Measurements from ENCODE around the gene CYP24A1. TPM values are rescaled to one million over a fixed set of nuclear protein-coding genes. Genes with fewer than 3 reads are reported as not detected.

CYP24A1 gene
- total and polyA plus RNA-seq, 2 of the 8 experiments (the other 6 are each of a cell fraction or from before 2014, with no cell fraction given) = not detected

DNA sequence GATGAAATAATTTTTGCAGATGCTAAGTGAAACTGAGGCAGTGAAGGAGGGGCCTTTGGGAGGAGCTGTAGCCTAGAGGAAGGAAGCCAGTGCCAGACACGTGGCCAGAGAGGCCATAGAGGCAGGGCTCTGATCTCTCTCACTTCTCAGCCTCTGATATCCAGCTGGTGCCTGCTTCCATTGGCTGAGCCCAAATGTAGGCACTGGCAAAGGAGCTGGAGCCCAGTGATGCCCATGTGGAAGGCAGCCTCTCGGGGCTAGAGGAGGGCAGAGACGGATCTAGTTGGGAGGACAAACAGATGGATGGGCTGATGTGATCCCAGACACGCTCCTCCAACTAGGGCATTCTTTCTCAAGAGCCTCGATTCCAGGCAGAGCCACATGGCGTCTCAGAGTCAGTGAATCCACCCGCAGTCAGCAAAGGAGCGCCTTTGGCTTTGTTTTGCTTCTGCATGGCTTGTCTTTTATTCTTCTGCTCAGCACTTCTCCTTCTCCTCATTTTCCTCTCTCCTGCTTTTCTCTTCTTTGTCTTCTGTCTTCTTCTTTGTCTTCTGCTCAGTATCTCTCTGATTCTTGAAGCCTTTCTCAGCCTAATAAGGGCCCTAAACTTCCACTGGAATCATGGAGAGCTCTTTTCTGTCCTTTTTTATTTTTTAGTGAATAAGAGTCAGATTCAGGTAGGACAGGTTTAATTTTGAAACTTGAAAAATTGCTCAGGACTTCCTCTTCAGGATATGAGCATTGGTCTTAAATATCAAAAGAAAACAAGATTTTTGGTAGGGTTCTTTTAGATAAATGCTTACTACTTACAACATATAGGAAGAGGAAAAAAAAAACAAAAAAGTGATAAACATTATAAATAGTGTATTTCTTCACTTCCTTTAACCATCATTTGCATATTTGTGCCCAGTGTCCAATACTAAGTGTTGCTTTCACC, 41.8 kb downstream of the CYP24A1 start:
- no peak overlapping the region for H2BK5ac ChIP-seq (ENCODE audit: low read depth, low read length)
- no peaks in the 10 kb centered on the region; the same call in 1 of the 2 replicates for H3K23me2 ChIP-seq (ENCODE audit: low read depth, low read length)
- H3K14ac ChIP-seq (ENCODE audit: insufficient read length) = no peak overlapping the region
- H4K5ac ChIP-seq (ENCODE audit: insufficient read length, low read depth, low read length) = no peak overlapping the region
- FAIRE-seq (no peak), DNase-seq (ENCODE audit: low read depth in 1 of 2, low spot score in 2 of 2) (no peak)
- H3K79me1 ChIP-seq (ENCODE audit: low read depth, low read length) = no peaks in the 10 kb centered on the region
- TF ChIP-seq, protein P1, sequence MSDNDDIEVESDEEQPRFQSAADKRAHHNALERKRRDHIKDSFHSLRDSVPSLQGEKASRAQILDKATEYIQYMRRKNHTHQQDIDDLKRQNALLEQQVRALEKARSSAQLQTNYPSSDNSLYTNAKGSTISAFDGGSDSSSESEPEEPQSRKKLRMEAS (IDR thresholded peaks at IDR 0.05) = peak; percentile 55
- TF ChIP-seq BCL11A (IDR thresholded peaks at IDR 0.05; ENCODE audit: low read depth in 2 of 2, low read length in 2 of 2) (no peak), CTBP2 (IDR thresholded peaks at IDR 0.05; ENCODE audit: borderline replicate concordance, insufficient read depth, insufficient read length, low read length) (no peak), CHD2 (IDR thresholded peaks at IDR 0.05; ENCODE audit: low read length) (no peak), CTCF (IDR thresholded peaks at IDR 0.05; ENCODE audit: control extremely low read depth in 1 of 3, insufficient read depth in 1 of 3, low read depth in 1 of 3, low read length in 3 of 3) (no peak)
- no peaks in the 10 kb centered on the region for H3K27me3 ChIP-seq (replicated peaks in 1 of 4; ENCODE audit: control insufficient read depth in 3 of 4, extremely low read depth in 1 of 4, insufficient read depth in 3 of 4, low read length in 3 of 4)
- H2BK12ac ChIP-seq (ENCODE audit: low read depth, low read length) = no peak overlapping the region
- no peaks in the 10 kb centered on the region for H4K20me1 ChIP-seq (replicated peaks in 1 of 2; ENCODE audit: control insufficient read depth in 1 of 2, insufficient read depth in 2 of 2, low read length in 2 of 2)
- H3K23ac ChIP-seq (ENCODE audit: insufficient read length) = no peak overlapping the region
- H3K36me3 ChIP-seq (ENCODE audit: control insufficient read depth in 2 of 4, insufficient read depth in 4 of 4, low read length in 3 of 4) = no peaks in the 10 kb centered on the region
- ChIA-PET CTCF (ENCODE audit: partially characterized antibody) (interaction anchor here (0.6 to 1.9 kb wide), 7 partner anchors 15 to 180 kb away, joined by 3 to 8 read pairs (median 3); no protein-coding TSS in a partner anchor), POLR2A (ENCODE audit: partially characterized antibody) (interaction anchor here (1.2 kb wide), 1 partner anchor 77 kb away, joined by 3 read pairs; no protein-coding TSS in a partner anchor)
- H2BK120ac ChIP-seq (replicated peaks; ENCODE audit: low read depth, low read length) = no peak overlapping the region
- no peak overlapping the region for H3K27ac ChIP-seq (ENCODE audit: low read depth, low read length)
- no peak overlapping the region for H3K4me2 ChIP-seq (ENCODE audit: insufficient read depth in 1 of 2, low read depth in 2 of 2, low read length in 2 of 2)
- peak overlapping the region; percentile 45 for H4K91ac ChIP-seq (replicated peaks; ENCODE audit: insufficient read length, low read length)
- 90% methylated on average over 8 of the region's 8 CpGs; no CpG with 5 or more reads in 1 of the 2 experiments for WGBS, 2 experiments (ENCODE audit: extremely low coverage in 1 of 2, insufficient coverage in 1 of 2, insufficient read length in 1 of 2, insufficient replicate concordance in 2 of 2, low coverage in 1 of 2, low lambda C conversion rate in 2 of 2, missing lambda C conversion rate in 1 of 2)
- no peak overlapping the region for H3K56ac ChIP-seq (replicated peaks; ENCODE audit: insufficient read length, low read depth, low read length)
- H4K8ac ChIP-seq (ENCODE audit: extremely low read depth, insufficient read depth, low read length) = no peak overlapping the region
- H3K4me3 ChIP-seq (ENCODE audit: extremely low read depth in 1 of 4, insufficient read depth in 2 of 4, low read depth in 3 of 4, low read length in 4 of 4) = no peak overlapping the region
- H3K79me2 ChIP-seq (ENCODE audit: control insufficient read depth in 1 of 2, insufficient read depth in 2 of 2, low read length in 2 of 2) = no peaks in the 10 kb centered on the region
- H2BK15ac ChIP-seq (ENCODE audit: low read length) = no peak overlapping the region
- peak overlapping the region; percentile 76; the same call in 1 of the 2 replicates for H2BK20ac ChIP-seq (ENCODE audit: low read length)
- peak overlapping the region; percentile 60; the same call in 1 of the 2 replicates for H2AFZ ChIP-seq (ENCODE audit: low read length)
- no peak overlapping the region for H3K18ac ChIP-seq (ENCODE audit: extremely low read depth, low read length)
- H3K9ac ChIP-seq (replicated peaks in 1 of 4; ENCODE audit: extremely low read depth in 1 of 4, low read depth in 3 of 4, low read length in 3 of 4) = no peak overlapping the region
- H3K4me1 ChIP-seq (replicated peaks in 1 of 4; ENCODE audit: control insufficient read depth in 3 of 4, insufficient read depth in 4 of 4, low read length in 3 of 4) = peaks cover 0 to 10% (median 0%) of the 10 kb centered on the region in 4 experiments; a peak in 2 of 7 replicates
- no peaks in the 10 kb centered on the region; a peak in 1 of 4 replicates for H3K9me3 ChIP-seq (ENCODE audit: insufficient read depth in 2 of 2, low read depth in 1 of 2, low read length in 1 of 2)
- H2AK5ac ChIP-seq (ENCODE audit: low read depth, low read length) = 0 out of 2 replicates have a peak overlapping the region, but pooled peaks have one; percentile 34
- no peak overlapping the region for H3K4ac ChIP-seq (replicated peaks; ENCODE audit: insufficient read length, low read depth, low read length)
